GM12878 (cell line): ENCODE data around the gene SHROOM1. TPM values are rescaled to one million over a fixed set of nuclear protein-coding genes. Genes with fewer than 3 reads are reported as not detected.

ENCODE experiments used
- ATAC-seq: fragments of 200-7000 bp; cut with Tn5 transposase; 3 replicates; pipeline ENCODE4 v1.9.1; 2020; ENCODE audit warnings: mild to moderate bottlenecking, moderate library complexity
- BruUV-seq: library from RNA; stranded (reverse); fragments of 400-500 nt; replicated peaks from 2 replicates; lab custom pipeline; 2021; lab: Mats Ljungman, UMichigan
- CTCF ChIA-PET: fragments of 300-600 bp; sonication (Branson Sonifier 250); formaldehyde crosslinking; extraction: SDS; loops from one replicate; lab custom pipeline; 2021; ENCODE audit warnings: inconsistent platforms; lab: Yijun Ruan, JAX
- POLR2A ChIA-PET: fragments of 350-600 bp; formaldehyde crosslinking; extraction: SDS; loops from one replicate; lab custom pipeline; 2021; ENCODE audit warnings: inconsistent platforms; lab: Charles Lee
- RAD21 ChIA-PET: fragments of 300-600 bp; sonication (Branson Sonifier 250); formaldehyde crosslinking; loops from one replicate; lab custom pipeline; 2023; ENCODE audit warnings: antibody characterized with exemption; ENCODE audit not compliant: unreplicated experiment; lab: Charles Lee
- SMC1A ChIA-PET: fragments of 300-600 bp; sonication (Branson Sonifier 250); formaldehyde crosslinking; loops from one replicate; lab custom pipeline; 2023; ENCODE audit not compliant: unreplicated experiment, uncharacterized antibody; lab: Charles Lee
- DNase-seq: peaks from one replicate; pipeline ENCODE4 v3.0.0-alpha.2; 2011; ENCODE audit warnings: low read depth, low spot score
- FAIRE-seq: peaks from 3 replicates; lab custom pipeline; 2011; peaks lifted over from hg19 to GRCh38; lab: Jason Lieb, UNC
- H2AFZ ChIP-seq: 2 replicates; pipeline ENCODE4 v1.6.0; 2011; ENCODE audit warnings: low read depth, low read length, control low read depth; ENCODE audit not compliant: control insufficient read depth
- H3K27ac ChIP-seq: 2 replicates; pipeline ENCODE4 v1.5.1; 2011; ENCODE audit warnings: control low read depth; ENCODE audit not compliant: control insufficient read depth, insufficient read depth
- H3K27me3 ChIP-seq, 2 experiments: replicated peaks in 1 of 2; 2 replicates each; pipeline versions ENCODE4 v1.6.0 to v1.6.1; 2011; ENCODE audit warnings: low read length in 1 of 2; ENCODE audit not compliant: control insufficient read depth in 2 of 2, insufficient read depth in 2 of 2
- H3K36me3 ChIP-seq, 2 experiments: 2 replicates each; pipeline ENCODE4 v1.5.1; 2011; ENCODE audit warnings: low read length in 1 of 2; ENCODE audit not compliant: control insufficient read depth in 2 of 2, insufficient read depth in 2 of 2
- H3K4me1 ChIP-seq: 2 replicates; pipeline ENCODE4 v1.6.1; 2011; ENCODE audit warnings: mild to moderate bottlenecking, low read length, moderate library complexity, mixed read lengths; ENCODE audit not compliant: control insufficient read depth, insufficient read depth
- H3K4me2 ChIP-seq: 2 replicates; pipeline ENCODE4 v1.6.0; 2011; ENCODE audit warnings: control low read depth; ENCODE audit not compliant: control insufficient read depth, insufficient read depth
- H3K4me3 ChIP-seq: fragments of 200-600 bp; sonication (generic); 2 replicates; pipeline ENCODE4 v1.5.1; 2016
- H3K79me2 ChIP-seq: 2 replicates; pipeline ENCODE4 v1.6.0; 2011; ENCODE audit warnings: low read length; ENCODE audit not compliant: control insufficient read depth, insufficient read depth
- H3K9ac ChIP-seq: 2 replicates; pipeline ENCODE4 v1.8.0; 2011; ENCODE audit warnings: low read length, control low read depth, mixed read lengths; ENCODE audit not compliant: control insufficient read depth, insufficient read depth
- H3K9me3 ChIP-seq: replicated peaks from 3 replicates; pipeline ENCODE4 v1.5.1; 2011; ENCODE audit warnings: mild to moderate bottlenecking, low read length; ENCODE audit not compliant: control insufficient read depth, insufficient read depth
- H4K20me1 ChIP-seq: 2 replicates; pipeline ENCODE4 v1.6.0; 2011; ENCODE audit not compliant: control insufficient read depth, insufficient read depth
- ATF7 ChIP-seq: fragments of 450-650 bp; IDR thresholded peaks from 2 replicates; pipeline ENCODE4 v1.6.1; 2016; ENCODE audit warnings: low read depth, mild to moderate bottlenecking
- BCL3 ChIP-seq: IDR thresholded peaks from 2 replicates; pipeline ENCODE4 v1.6.1; 2011; ENCODE audit warnings: borderline replicate concordance, low read depth, mild to moderate bottlenecking, moderate library complexity, low read length; ENCODE audit not compliant: insufficient read depth, poor library complexity, severe bottlenecking
- CBFB ChIP-seq: IDR thresholded peaks from 2 replicates; pipeline ENCODE4 v1.6.1; 2016; ENCODE audit warnings: antibody characterized with exemption, low read depth
- CBX5 ChIP-seq: sonication (generic); IDR thresholded peaks from 2 replicates; pipeline ENCODE4 v1.6.1; 2016; ENCODE audit warnings: low read depth, moderate library complexity, mild to moderate bottlenecking, inconsistent platforms
- EGR1 ChIP-seq, 2 experiments: IDR thresholded peaks; 1 replicate in 1 of 2; 2 replicates in 1 of 2; pipeline ENCODE4 v1.6.1; 2011 to 2012; ENCODE audit warnings: low read depth in 2 of 2, low read length in 2 of 2, borderline replicate concordance in 1 of 2, mild to moderate bottlenecking in 1 of 2, moderate library complexity in 1 of 2
- ESRRA ChIP-seq: IDR thresholded peaks from 2 replicates; pipeline ENCODE4 v1.6.1; 2012; ENCODE audit warnings: mild to moderate bottlenecking, low read length, improper control_type of control experiment
- GATAD2B ChIP-seq: fragments of 450-650 bp; conservative IDR thresholded peaks from 2 replicates; pipeline ENCODE4 v1.6.1; 2017; ENCODE audit warnings: low read depth, mild to moderate bottlenecking, moderate library complexity
- IRF5 ChIP-seq: fragments of 450-650 bp; IDR thresholded peaks from 2 replicates; pipeline ENCODE4 v1.6.1; 2017; ENCODE audit warnings: borderline replicate concordance
- NFYB ChIP-seq: IDR thresholded peaks from 2 replicates; pipeline ENCODE4 v1.6.1; 2011; ENCODE audit warnings: low read depth, mild to moderate bottlenecking, low read length, improper control_type of control experiment, moderate library complexity; ENCODE audit not compliant: insufficient read depth
- NR2F1 ChIP-seq: fragments of 450-650 bp; conservative IDR thresholded peaks from 2 replicates; pipeline ENCODE4 v1.6.1; 2017; ENCODE audit warnings: mild to moderate bottlenecking
- POLR2AphosphoS2 ChIP-seq: IDR thresholded peaks from 2 replicates; pipeline ENCODE4 v1.6.1; 2011; ENCODE audit warnings: low read depth, mild to moderate bottlenecking, low read length, improper control_type of control experiment, moderate library complexity
- RBBP5 ChIP-seq: fragments of 200-600 bp; sonication (generic); conservative IDR thresholded peaks from 2 replicates; pipeline ENCODE4 v1.6.1; 2016
- SUZ12 ChIP-seq: fragments of 200-600 bp; sonication (generic); IDR thresholded peaks from one replicate; pipeline ENCODE4 v1.6.1; 2018; ENCODE audit warnings: antibody characterized with exemption, mild to moderate bottlenecking; ENCODE audit not compliant: unreplicated experiment
- TAF1 ChIP-seq: IDR thresholded peaks from 2 replicates; pipeline ENCODE4 v1.6.1; 2011; ENCODE audit warnings: mild to moderate bottlenecking, low read depth, low read length, borderline replicate concordance
- WRNIP1 ChIP-seq: IDR thresholded peaks from 2 replicates; pipeline ENCODE4 v1.6.1; 2011; ENCODE audit warnings: low read depth, low read length, improper control_type of control experiment, borderline replicate concordance
- ZBTB11 ChIP-seq: fragments of 450-650 bp; formaldehyde crosslinking; IDR thresholded peaks from 2 replicates; pipeline ENCODE4 v1.5.0; 2022; ENCODE audit warnings: mild to moderate bottlenecking, missing genetic modification characterization
- ZNF274 ChIP-seq: IDR thresholded peaks from one replicate; pipeline ENCODE4 v1.8.0; 2011; ENCODE audit not compliant: insufficient read length, insufficient read depth
- WGBS: methylation state at CpG from one replicate; pipeline ENCODE4 v1.1.6; 2016; ENCODE audit warnings: low lambda C conversion rate; ENCODE audit not compliant: insufficient replicate concordance, insufficient coverage; ENCODE audit errors: missing lambda C conversion rate; 5-methylcytosine and 5-hydroxymethylcytosine counted together
- in situ Hi-C: fragments of 300-500 bp; cut with MboI; formaldehyde crosslinking; loops from 9 replicates; pipeline ENCODE4 v1.14.3; 2018; ENCODE audit warnings: mixed read lengths
- intact Hi-C: fragments of 100-400 bp; cut with micrococcal nuclease; formaldehyde crosslinking; loops from one replicate; pipeline ENCODE4 v1.14.2; 2022; ENCODE audit not compliant: unreplicated experiment
- polyA plus RNA-seq, 11 experiments: library from polyadenylated mRNA; depleted of rRNA in 4 of 11; unstranded in 6 of 11; stranded (reverse) in 5 of 11; fragments of >200 nt; fragmentation: Nextera tagmentation in 4 of 11; fragmentation: Illumina TruSeq in 1 of 11; extraction: Ambion mirVana in 4 of 11; extraction: Trizol in 1 of 11; gene quantifications; 1 replicate in 1 of 11; 2 replicates in 10 of 11; pipeline versions ENCODE4 v1.2.1 to v1.2.3, GENCODE V29; 2011 to 2016; ENCODE audit warnings: inconsistent platforms in 2 of 11, missing spikeins in 2 of 11, low read depth in 1 of 11
- total RNA-seq, 4 experiments: library from RNA; depleted of rRNA in 3 of 4; stranded (reverse); fragments of >200 nt in 3 of 4; fragmentation: Illumina TruSeq in 1 of 4; extraction: Trizol in 1 of 4; gene quantifications; 2 replicates each; pipeline versions ENCODE4 v1.2.1 to v1.2.3, GENCODE V29; 2013 to 2021

Gene SHROOM1
- total and polyA plus RNA-seq, 10 of the 15 experiments (the other 5 are each of a cell fraction or from before 2014, with no cell fraction given) = 0.05 to 3.9 (median 1.3) TPM

- H3K9ac ChIP-seq = no peak overlapping the region
- no TSS peak for BruUV-seq
- intact Hi-C loops = no loop called here
- peaks cover 0 to 11% of the 10 kb centered on the region in 2 experiments; a peak in 2 of 4 replicates for H3K27me3 ChIP-seq
- H3K4me1 ChIP-seq = no peaks in the 10 kb centered on the region; the same call in 1 of the 2 replicates
- no peak overlapping the region for H3K27ac ChIP-seq
- ChIA-PET SMC1A (interaction anchor here (0.6 to 1.4 kb wide), 3 partner anchors 29 to 223 kb away, joined by 3 read pairs; no protein-coding TSS in a partner anchor), RAD21 (interaction anchor here (0.7 to 7.7 kb wide), 7 partner anchors 6 to 288 kb away, joined by 3 to 106 read pairs (median 4); no protein-coding TSS in a partner anchor), POLR2A (interaction anchor here (0.5 to 0.6 kb wide), 2 partner anchors 18 to 54 kb away, joined by 3 to 4 read pairs; no protein-coding TSS in a partner anchor), CTCF (interaction anchor here (1.0 to 7.7 kb wide), 7 partner anchors 13 to 288 kb away, joined by 4 to 136 read pairs (median 5); partner anchors contain the start of gene CCNI2)
- H3K4me2 ChIP-seq = no peak overlapping the region
- ATAC-seq (no peak), DNase-seq (no peak), FAIRE-seq (no peak)
- no peaks in the 10 kb centered on the region for H4K20me1 ChIP-seq
- 87% methylated on average over 75 of the region's 81 CpGs for WGBS
- H3K36me3 ChIP-seq = no peaks in the 10 kb centered on the region
- no peaks in the 10 kb centered on the region; the same call in 2 of the 3 replicates for H3K9me3 ChIP-seq
- H3K79me2 ChIP-seq = no peaks in the 10 kb centered on the region
- in situ Hi-C loops = loop anchor here (5.0 kb wide), 1 partner anchor 427 kb away; no protein-coding TSS in a partner anchor
- H3K4me3 ChIP-seq = no peak overlapping the region
- H2AFZ ChIP-seq = no peak overlapping the region
- TF ChIP-seq TAF1 (no peak), CBX5 (no peak), NFYB (no peak), RBBP5 (no peak), GATAD2B (no peak; the same call in 1 of the 2 replicates), POLR2AphosphoS2 (no peak), NR2F1 (no peak), IRF5 (no peak), ESRRA (no peak), EGR1 (IDR thresholded peaks at IDR 0.05; ENCODE audit: borderline replicate concordance in 1 of 2, low read depth in 2 of 2, low read length in 2 of 2) (no peak), BCL3 (no peak), CBFB (no peak), WRNIP1 (no peak), ZNF274 (no peak), ATF7 (no peak), SUZ12 (no peak), ZBTB11 (CRISPR knock-in tag) (no peak)
Measured at GRCh38 chr5:132814503-132815294, 15.7 kb downstream of the SHROOM1 start.
